HepG2 (cell line): ENCODE measurements around the gene UBALD1. TPM values are rescaled to one million over a fixed set of nuclear protein-coding genes. Genes with fewer than 3 reads are reported as not detected.

Source experiments
- BORCS8-MEF2B ChIP-seq: sonication (generic); formaldehyde crosslinking; IDR thresholded peaks from 2 replicates; pipeline ENCODE4 v1.8.0; 2022; ENCODE audit warnings: mild to moderate bottlenecking, missing genetic modification reagents
- NCOR1 ChIP-seq: fragments of 200-600 bp; sonication (generic); IDR thresholded peaks from 2 replicates; pipeline ENCODE4 v1.7.0; 2017; ENCODE audit warnings: antibody characterized with exemption, low read length, borderline replicate concordance
- NR2C2 ChIP-seq: sonication (generic); formaldehyde crosslinking; IDR thresholded peaks from 2 replicates; pipeline ENCODE4 v1.4.0; 2020; ENCODE audit warnings: missing genetic modification reagents, mild to moderate bottlenecking, moderate library complexity, borderline replicate concordance
- SAP130 ChIP-seq: IDR thresholded peaks from 2 replicates; pipeline ENCODE4 v1.6.1; 2016; ENCODE audit warnings: low read depth
- SMYD3 ChIP-seq: sonication (generic); formaldehyde crosslinking; IDR thresholded peaks from 2 replicates; pipeline ENCODE4 v1.8.1; 2023; ENCODE audit warnings: mild to moderate bottlenecking, missing genetic modification reagents
- TOE1 ChIP-seq: sonication (generic); formaldehyde crosslinking; IDR thresholded peaks from 2 replicates; pipeline ENCODE4 v1.4.0; 2020; ENCODE audit warnings: mild to moderate bottlenecking, missing genetic modification reagents
- TOPORS ChIP-seq: sonication (generic); formaldehyde crosslinking; IDR thresholded peaks from 2 replicates; pipeline ENCODE4 v1.8.0; 2023; ENCODE audit warnings: mild to moderate bottlenecking, missing genetic modification reagents
- ZNF124 ChIP-seq: sonication (generic); formaldehyde crosslinking; IDR thresholded peaks from 2 replicates; pipeline ENCODE4 v1.4.0; 2020; ENCODE audit warnings: missing genetic modification reagents
- ZNF83 ChIP-seq: sonication (generic); formaldehyde crosslinking; IDR thresholded peaks from 2 replicates; pipeline ENCODE4 v1.4.0; 2020; ENCODE audit warnings: missing genetic modification reagents, mild to moderate bottlenecking, borderline replicate concordance
- polyA plus RNA-seq, 8 experiments: library from polyadenylated mRNA; depleted of rRNA in 3 of 8; stranded (reverse) in 7 of 8; unstranded in 1 of 8; fragments of >200 nt; fragmentation: Illumina TruSeq in 4 of 8; extraction: Trizol in 4 of 8; gene quantifications; 2 replicates each; pipeline versions ENCODE4 v1.2.1 to v1.2.3, GENCODE V29; 2011 to 2016; ENCODE audit warnings: low read depth in 4 of 8, missing spikeins in 1 of 8, mixed read lengths in 1 of 8; ENCODE audit not compliant: insufficient read depth in 1 of 8
- total RNA-seq, 5 experiments: library from RNA; depleted of rRNA; stranded (reverse); fragments of >200 nt; fragmentation: Illumina TruSeq; extraction: Trizol; gene quantifications; 2 replicates each; pipeline ENCODE4 v1.2.3, GENCODE V29; 2016; ENCODE audit warnings: low read depth in 1 of 5
- TF ChIP-seq, protein P1 (sequence below): sonication (generic); formaldehyde crosslinking; IDR thresholded peaks from 2 replicates; pipeline ENCODE4 v1.5.0; 2020; ENCODE audit warnings: mild to moderate bottlenecking, missing genetic modification reagents, borderline replicate concordance
- TF ChIP-seq, protein P2 (sequence below): sonication (generic); formaldehyde crosslinking; IDR thresholded peaks from 2 replicates; pipeline ENCODE4 v1.5.1; 2020; ENCODE audit warnings: missing genetic modification reagents, mild to moderate bottlenecking, borderline replicate concordance
- TF ChIP-seq, protein P3 (sequence below): sonication (generic); formaldehyde crosslinking; IDR thresholded peaks from 2 replicates; pipeline ENCODE4 v1.8.0; 2022; ENCODE audit warnings: mild to moderate bottlenecking, missing genetic modification reagents, borderline replicate concordance
- TF ChIP-seq, protein P4 (sequence below), 2 experiments: fragments of 450-650 bp in 1 of 2; sonication (generic) in 1 of 2; formaldehyde crosslinking; IDR thresholded peaks; 2 replicates each; pipeline versions ENCODE4 v1.5.0 to v1.8.0; 2020 to 2022; ENCODE audit warnings: mild to moderate bottlenecking in 1 of 2, missing genetic modification reagents in 1 of 2
- TF ChIP-seq, protein P5 (sequence below): sonication (generic); formaldehyde crosslinking; conservative IDR thresholded peaks from 2 replicates; pipeline ENCODE4 v1.8.0; 2022; ENCODE audit warnings: mild to moderate bottlenecking, moderate library complexity, missing genetic modification reagents
- TF ChIP-seq, protein P6 (sequence below): sonication (generic); formaldehyde crosslinking; IDR thresholded peaks from 2 replicates; pipeline ENCODE4 v1.4.0; 2020; ENCODE audit warnings: low read depth, missing genetic modification reagents

The UBALD1 gene
- total and polyA plus RNA-seq, 2 of the 13 experiments (the other 11 are each of a cell fraction or from before 2014, with no cell fraction given): 6.8 to 12.3 TPM

DNA sequence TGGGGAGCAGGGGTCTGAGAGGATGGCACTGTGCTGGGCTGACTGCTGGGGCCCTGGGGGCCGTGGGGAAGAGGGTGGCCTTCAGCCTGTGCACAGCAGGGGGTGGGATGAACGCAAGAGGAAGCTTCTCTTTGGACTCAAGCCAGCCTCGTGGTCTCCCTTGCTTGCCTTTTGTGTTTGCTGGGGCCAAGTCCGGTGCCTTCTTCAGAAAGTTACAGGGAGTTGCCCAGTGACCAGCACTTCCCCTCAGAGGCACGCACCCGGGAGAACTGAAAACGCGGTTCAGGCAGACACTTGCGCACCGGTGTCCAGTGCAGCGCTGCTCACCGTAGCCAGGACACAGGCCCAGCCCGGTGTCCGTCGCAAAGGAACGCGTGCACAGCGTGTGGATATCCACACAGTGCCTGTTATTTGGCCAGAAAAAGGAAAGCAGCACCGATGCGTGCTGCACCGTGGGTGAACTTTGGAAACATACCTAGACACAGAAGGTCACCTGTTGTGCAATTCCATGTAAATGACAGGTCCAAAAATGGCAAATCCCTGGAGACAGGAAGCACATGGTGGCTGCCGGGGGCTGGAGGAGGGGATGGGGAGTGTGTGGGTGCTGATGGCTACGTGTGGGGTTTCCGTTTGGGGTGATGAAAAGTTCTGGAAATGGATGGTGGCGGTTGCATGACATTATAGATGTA lies 49.2 kb upstream of the UBALD1 start (continued):
- TF ChIP-seq, protein P1, sequence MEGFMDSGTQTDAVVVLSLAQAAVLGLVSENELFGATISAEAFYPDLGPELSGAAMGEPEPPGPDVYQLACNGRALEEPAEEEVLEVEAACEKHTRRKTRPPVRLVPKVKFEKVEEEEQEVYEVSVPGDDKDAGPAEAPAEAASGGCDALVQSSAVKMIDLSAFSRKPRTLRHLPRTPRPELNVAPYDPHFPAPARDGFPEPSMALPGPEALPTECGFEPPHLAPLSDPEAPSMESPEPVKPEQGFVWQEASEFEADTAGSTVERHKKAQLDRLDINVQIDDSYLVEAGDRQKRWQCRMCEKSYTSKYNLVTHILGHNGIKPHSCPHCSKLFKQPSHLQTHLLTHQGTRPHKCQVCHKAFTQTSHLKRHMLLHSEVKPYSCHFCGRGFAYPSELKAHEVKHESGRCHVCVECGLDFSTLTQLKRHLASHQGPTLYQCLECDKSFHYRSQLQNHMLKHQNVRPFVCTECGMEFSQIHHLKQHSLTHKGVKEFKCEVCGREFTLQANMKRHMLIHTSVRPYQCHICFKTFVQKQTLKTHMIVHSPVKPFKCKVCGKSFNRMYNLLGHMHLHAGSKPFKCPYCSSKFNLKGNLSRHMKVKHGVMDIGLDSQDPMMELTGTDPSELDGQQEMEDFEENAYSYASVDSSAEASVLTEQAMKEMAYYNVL: peak; percentile 82
- TF ChIP-seq, protein P2, sequence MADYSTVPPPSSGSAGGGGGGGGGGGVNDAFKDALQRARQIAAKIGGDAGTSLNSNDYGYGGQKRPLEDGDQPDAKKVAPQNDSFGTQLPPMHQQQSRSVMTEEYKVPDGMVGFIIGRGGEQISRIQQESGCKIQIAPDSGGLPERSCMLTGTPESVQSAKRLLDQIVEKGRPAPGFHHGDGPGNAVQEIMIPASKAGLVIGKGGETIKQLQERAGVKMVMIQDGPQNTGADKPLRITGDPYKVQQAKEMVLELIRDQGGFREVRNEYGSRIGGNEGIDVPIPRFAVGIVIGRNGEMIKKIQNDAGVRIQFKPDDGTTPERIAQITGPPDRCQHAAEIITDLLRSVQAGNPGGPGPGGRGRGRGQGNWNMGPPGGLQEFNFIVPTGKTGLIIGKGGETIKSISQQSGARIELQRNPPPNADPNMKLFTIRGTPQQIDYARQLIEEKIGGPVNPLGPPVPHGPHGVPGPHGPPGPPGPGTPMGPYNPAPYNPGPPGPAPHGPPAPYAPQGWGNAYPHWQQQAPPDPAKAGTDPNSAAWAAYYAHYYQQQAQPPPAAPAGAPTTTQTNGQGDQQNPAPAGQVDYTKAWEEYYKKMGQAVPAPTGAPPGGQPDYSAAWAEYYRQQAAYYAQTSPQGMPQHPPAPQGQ (CRISPR knock-in tag): 0 out of 2 replicates have a peak, but pooled peaks have one; percentile 70
- peak; percentile 92; the same call in 1 of the 2 replicates for TF ChIP-seq NCOR1
- TF ChIP-seq ZNF124 (CRISPR knock-in tag): peak; percentile 78
- peak; percentile 87 for TF ChIP-seq NR2C2
- TF ChIP-seq TOE1 (CRISPR knock-in tag): no peak
- no peak; the same call in 1 of the 2 replicates for TF ChIP-seq SMYD3 (CRISPR knock-in tag)
- TF ChIP-seq, protein P3, sequence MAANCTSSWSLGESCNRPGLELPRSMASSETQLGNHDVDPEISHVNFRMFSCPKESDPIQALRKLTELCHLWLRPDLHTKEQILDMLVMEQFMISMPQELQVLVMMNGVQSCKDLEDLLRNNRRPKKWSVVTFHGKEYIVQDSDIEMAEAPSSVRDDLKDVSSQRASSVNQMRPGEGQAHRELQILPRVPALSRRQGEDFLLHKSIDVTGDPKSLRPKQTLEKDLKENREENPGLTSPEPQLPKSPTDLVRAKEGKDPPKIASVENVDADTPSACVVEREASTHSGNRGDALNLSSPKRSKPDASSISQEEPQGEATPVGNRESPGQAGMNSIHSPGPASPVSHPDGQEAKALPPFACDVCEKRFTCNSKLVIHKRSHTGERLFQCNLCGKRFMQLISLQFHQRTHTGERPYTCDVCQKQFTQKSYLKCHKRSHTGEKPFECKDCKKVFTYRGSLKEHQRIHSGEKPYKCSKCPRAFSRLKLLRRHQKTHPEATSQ: peak; percentile 19; the same call in 1 of the 2 replicates
- TF ChIP-seq, protein P4, sequence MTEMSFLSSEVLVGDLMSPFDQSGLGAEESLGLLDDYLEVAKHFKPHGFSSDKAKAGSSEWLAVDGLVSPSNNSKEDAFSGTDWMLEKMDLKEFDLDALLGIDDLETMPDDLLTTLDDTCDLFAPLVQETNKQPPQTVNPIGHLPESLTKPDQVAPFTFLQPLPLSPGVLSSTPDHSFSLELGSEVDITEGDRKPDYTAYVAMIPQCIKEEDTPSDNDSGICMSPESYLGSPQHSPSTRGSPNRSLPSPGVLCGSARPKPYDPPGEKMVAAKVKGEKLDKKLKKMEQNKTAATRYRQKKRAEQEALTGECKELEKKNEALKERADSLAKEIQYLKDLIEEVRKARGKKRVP (CRISPR knock-in tag; IDR thresholded peaks at IDR 0.05): peak in 1 of 2 experiments; percentile 75; a peak in 2 of 4 replicates
- 0 out of 2 replicates have a peak, but pooled peaks have one; percentile 72 for TF ChIP-seq TOPORS
- TF ChIP-seq SAP130: peak; percentile 95
- TF ChIP-seq, protein P5, sequence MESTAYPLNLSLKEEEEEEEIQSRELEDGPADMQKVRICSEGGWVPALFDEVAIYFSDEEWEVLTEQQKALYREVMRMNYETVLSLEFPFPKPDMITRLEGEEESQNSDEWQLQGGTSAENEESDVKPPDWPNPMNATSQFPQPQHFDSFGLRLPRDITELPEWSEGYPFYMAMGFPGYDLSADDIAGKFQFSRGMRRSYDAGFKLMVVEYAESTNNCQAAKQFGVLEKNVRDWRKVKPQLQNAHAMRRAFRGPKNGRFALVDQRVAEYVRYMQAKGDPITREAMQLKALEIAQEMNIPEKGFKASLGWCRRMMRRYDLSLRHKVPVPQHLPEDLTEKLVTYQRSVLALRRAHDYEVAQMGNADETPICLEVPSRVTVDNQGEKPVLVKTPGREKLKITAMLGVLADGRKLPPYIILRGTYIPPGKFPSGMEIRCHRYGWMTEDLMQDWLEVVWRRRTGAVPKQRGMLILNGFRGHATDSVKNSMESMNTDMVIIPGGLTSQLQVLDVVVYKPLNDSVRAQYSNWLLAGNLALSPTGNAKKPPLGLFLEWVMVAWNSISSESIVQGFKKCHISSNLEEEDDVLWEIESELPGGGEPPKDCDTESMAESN (CRISPR knock-in tag): peak; percentile 87; the same call in 1 of the 2 replicates
- TF ChIP-seq, protein P6, sequence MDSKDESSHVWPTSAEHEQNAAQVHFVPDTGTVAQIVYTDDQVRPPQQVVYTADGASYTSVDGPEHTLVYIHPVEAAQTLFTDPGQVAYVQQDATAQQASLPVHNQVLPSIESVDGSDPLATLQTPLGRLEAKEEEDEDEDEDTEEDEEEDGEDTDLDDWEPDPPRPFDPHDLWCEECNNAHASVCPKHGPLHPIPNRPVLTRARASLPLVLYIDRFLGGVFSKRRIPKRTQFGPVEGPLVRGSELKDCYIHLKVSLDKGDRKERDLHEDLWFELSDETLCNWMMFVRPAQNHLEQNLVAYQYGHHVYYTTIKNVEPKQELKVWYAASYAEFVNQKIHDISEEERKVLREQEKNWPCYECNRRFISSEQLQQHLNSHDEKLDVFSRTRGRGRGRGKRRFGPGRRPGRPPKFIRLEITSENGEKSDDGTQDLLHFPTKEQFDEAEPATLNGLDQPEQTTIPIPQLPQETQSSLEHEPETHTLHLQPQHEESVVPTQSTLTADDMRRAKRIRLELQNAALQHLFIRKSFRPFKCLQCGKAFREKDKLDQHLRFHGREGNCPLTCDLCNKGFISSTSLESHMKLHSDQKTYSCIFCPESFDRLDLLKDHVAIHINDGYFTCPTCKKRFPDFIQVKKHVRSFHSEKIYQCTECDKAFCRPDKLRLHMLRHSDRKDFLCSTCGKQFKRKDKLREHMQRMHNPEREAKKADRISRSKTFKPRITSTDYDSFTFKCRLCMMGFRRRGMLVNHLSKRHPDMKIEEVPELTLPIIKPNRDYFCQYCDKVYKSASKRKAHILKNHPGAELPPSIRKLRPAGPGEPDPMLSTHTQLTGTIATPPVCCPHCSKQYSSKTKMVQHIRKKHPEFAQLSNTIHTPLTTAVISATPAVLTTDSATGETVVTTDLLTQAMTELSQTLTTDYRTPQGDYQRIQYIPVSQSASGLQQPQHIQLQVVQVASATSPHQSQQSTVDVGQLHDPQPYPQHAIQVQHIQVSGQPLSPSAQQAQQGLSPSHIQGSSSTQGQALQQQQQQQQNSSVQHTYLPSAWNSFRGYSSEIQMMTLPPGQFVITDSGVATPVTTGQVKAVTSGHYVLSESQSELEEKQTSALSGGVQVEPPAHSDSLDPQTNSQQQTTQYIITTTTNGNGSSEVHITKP (CRISPR knock-in tag): 0 out of 2 replicates have a peak, but pooled peaks have one; percentile 79
- peak; percentile 97 for TF ChIP-seq BORCS8-MEF2B (CRISPR knock-in tag)
- TF ChIP-seq ZNF83: no peak
